NCI-H510A (cell line): ENCODE results near the gene THBD.
A peak's percentile ranks its signal among the peaks of the same experiment; 100 is the strongest.

Source experiments
- DNase-seq: peaks from one replicate; lab custom pipeline; 2025; lab: John Stamatoyannopoulos, UW

Gene THBD

DNA sequence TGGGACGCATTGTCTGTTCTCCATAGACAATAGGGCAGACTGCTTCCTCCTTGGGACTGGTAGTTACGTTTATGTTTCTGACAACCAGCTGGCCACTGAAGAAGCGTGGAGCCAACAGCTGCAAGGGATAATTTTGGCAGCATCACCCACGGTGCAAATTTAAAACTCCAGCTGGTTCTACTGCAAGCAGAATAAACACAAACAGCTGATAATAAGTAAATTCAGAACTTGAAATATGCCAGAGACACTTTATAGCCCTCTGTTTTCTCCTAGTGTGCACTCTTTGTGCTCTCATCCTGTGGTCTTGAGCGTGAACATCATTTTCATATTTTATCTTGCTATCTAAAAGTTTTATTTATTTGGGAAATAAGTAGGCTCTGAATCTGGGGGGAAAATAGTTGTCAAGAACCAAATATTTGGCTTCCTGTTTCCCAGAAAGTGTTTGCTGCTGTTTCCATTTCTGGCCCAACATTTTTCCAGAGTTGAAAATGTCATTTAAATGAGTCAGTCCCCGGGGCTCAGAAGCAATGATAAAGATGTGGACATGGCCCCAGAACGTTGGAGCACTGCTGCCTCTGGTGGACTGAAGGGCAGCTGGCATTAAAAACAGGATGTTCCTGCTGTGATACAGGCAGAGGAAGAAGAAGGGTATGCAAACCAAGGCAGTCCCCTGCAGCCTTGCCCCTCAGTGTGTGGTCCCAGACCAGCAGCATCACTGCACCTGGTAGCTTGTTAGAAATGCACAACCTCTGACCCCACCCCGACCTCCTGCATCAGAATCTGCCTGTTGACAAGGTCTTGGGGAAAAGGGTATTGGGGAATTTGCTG, 12.5 kb upstream of the THBD start:
- peak; percentile 49 for DNase-seq

- no peak for DNase-seq
Observed at GRCh38 chr20:23061262-23061661, 11.8 kb upstream of the THBD start.

DNA sequence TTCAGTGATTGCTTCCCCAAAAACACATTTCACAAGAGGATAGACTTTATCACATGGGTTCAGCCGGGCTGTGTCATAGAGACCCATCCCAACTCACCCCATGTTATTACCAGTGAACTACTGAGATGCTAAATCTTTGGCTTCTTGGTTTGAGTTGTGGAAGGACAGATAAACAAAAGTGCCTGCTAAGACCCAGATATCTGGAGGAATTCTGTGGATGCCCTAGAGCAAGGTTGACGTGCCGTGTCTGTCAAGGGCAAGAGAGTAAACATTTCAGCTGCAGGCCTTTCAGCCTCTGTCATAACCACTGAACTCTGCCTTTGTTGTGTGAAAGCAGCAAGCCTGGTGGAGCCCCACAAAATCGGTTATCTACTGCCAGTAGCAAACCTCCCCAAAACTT, 11.2 kb upstream of the THBD start:
- no peak for DNase-seq

- no peak for DNase-seq
Observed at GRCh38 chr20:23059846-23060245, 10.4 kb upstream of the THBD start.

GRCh38 chr20:23059001-23059400, 9.5 kb upstream of the THBD start:
- no peak for DNase-seq

GRCh38 chr20:23058240-23058639, 8.8 kb upstream of the THBD start:
- DNase-seq, result no peak

DNA sequence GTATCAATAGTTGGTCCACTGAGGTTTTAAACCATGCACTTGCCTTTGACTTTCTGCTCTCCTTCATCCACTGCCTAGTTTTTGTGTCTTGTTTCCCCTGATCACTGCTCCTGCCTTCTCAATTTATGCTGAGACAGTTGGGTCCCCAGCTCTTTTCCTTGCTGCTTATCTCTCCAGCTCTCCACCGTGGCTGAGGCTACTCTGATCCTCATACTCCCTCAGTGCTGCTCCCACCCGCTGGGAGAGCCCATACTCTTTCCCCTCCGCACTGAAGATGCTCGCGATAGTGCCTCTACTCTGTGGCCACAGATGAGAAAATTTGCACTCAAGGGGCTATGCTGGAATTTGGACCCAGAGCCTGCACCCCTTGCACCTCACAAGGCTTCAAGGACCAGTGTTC, 3.4 kb upstream of the THBD start:
- DNase-seq, result no peak

DNA sequence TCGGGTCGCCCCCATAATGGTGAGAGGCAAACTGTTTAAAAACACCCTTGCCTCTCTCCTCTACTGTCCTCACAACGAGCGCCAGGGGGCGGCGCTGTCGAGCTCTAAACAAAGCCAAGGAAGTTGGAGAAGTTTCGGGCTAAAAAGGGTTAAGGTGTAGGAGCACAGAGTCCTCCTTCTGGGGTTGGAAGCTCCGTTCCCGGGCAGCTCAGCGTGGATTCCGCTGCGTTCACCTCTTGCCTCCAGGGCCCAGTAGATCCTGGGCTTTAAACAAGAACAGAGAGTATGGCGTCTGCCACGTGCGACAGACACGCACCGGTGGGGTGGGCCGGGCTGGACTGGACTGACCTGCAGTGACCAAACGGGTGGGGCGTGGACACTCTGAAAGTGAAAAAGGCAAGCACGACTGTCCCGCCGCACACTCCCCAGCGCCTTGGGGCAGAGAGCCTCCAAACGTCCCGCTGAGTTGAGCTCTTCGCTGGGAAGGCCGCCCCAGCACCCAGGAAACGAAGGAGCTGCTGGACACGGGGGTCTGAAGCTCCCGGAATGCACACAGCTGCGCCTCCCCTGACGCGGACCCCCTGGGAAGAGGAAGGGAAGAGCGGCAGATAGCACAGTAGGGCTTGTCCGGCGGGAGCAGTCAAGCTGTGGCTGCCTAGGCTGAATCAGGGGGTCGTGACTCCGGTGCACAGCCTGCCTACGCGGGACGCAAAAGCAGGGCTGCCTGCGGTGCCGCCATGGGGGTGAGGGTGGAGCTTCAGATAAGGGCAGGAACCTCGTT, 1.6 kb upstream of the THBD start:
- DNase-seq, result no peak

- DNase-seq, result no peak
Observed at GRCh38 chr20:23050076-23050838, 785 bp upstream of the THBD start.

DNA sequence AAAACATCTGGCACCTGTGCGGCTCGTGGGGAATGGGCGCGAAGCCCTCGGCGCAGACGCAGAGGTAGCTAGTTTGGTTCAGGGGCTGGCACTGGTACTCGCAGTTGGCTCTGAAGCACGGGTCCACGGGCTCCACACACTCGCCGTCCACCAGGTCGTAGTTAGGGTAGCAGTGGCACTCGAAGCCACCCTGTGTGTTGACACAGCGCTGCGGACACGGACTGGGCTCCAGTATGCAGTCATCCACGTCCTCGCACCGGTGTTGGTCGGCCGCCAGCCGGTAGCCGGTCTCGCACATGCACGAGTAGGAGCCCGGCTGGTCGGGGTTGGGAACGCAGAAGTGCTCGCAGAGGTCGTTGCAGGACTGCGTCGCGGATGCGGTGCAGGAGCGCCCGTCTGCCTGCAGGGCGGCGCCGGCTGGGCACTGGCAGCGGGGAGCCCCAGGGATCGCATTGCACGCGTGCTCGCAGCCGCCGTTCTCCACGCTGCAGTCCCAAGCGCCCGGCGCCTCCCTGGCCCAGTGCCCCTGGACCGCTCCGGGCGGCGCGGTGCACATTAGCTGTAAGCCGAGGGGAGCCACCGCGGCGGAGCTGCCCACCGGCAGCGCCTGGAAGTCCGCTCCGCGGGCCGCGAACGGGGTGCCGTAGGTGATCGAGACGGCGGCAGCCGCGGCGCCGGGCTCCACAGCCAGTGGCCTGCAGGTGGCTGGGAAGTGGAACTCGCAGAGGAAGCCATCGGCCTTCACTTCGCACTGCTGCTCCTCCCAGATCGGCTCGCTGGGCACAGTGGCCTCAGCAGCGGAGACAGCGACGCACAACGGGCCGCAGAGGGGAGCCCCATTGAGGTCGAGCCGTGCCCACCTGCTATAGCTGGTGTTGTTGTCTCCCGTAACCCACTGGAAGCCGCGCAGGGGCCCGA, 930 bp downstream of the THBD start:
- peak; percentile 74 for DNase-seq

GRCh38 chr20:23047738-23048214, 1.7 kb downstream of the THBD start:
- peak; percentile 36 for DNase-seq

GRCh38 chr20:23047001-23047737, 2.3 kb downstream of the THBD start:
- no peak for DNase-seq

DNA sequence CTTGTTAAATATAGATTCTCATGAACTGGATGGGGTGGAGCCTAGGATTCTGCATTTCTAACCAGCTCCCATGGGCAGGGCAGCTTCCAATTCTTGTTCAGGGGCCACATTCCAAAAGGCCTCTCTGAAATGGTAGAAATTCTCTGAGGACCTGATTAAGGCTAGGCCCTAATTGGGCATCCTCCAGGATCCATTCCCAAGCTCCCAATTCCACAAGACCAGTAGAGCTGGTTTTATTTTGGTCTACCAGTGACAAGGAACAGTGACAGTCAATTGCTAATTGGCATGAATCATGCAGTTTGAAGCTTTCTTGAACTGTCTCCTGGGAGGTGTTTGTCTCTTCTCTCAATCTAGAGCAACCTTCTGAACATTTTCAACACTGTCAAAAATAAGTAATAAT, 3.0 kb downstream of the THBD start:
- DNase-seq, result no peak

GRCh38 chr20:23043376-23043775, 6.1 kb downstream of the THBD start:
- DNase-seq, result no peak

DNA sequence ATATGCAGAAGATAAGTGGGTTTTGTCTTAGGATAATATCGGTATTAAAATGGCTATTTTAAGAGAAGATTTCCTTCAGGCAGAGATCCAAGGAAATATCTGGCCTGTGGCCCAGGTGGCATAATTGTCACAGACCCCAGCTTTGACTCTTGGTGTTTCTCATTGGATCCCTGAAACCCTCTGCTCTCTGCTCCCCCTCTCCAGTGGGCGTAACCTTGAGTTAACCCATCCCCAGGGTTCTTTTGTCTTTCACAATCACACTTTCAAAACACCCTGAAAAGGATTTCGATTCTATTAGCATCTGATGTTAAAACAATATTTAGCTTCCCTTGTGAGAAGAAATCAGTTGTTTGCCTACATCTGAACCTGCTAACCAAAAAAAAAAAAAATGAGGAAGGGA, 7.2 kb downstream of the THBD start:
- no peak for DNase-seq

DNA sequence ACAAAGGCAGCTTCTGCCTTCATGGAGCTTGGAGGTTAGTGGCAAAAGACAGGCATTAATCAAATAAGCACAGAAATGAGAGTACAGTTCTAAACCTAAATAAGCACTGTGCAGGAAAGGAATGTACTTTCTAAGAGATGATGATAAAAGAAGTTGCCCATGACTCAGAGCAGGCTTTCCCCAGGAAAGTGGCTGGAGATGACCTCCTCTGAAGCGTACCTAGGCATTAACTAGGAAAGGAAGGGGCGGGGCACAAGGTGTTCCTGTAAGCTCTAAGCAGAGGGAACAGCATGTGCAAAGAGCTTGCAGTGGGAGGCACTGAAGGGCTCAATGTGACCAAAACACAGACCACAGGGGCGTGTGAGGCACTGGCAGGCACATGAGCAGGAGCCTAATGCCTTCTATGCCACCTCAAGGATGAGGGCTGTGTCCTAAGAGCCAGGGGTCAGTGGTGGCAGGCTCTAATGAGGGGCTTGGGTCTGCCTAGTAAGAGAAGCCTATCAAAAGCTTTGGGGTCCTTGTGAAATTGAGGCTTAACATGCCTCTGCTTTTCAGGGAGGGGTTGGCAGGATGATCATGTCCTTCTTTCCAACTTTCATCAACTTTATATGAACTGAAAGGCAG, 9.5 kb downstream of the THBD start:
- no peak for DNase-seq

- DNase-seq, result no peak
Observed at GRCh38 chr20:23039136-23039875, 10.2 kb downstream of the THBD start.

DNA sequence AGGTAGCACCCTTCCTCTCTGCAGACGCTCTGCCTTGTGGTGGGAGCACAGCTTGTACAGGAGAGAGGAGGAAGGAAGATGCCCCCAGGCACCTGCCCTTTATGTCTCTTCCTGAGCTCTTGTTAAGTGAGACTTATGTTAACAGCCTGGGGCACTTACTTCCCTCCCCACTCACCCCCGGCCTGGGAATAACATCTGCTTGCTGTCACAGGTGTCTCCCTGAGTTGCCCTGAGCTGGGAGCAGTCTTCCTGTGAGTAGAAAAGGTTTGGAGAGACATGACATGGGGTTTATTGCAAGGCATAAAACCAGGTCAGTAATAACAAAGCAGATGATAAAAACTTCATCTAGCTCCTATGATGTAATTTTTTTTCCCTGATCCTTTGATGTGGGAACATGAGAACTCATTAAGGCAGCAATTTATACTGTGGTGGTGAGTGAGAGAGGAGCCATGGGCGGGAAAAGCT, 12.4 kb downstream of the THBD start:
- DNase-seq, result no peak

- no peak for DNase-seq
Observed at GRCh38 chr20:23036371-23036770, 13.1 kb downstream of the THBD start.
